H1 (cell line): ENCODE data around the gene GNG14. TPM values are rescaled to one million over a fixed set of nuclear protein-coding genes. Genes with fewer than 3 reads are reported as not detected.

Source experiments
- CTCF ChIA-PET: fragments of 300-600 bp; sonication (Branson Sonifier 250); formaldehyde crosslinking; loops from one replicate; lab custom pipeline; 2021; ENCODE audit not compliant: partially characterized antibody; lab: Charles Lee
- POLR2A ChIA-PET: fragments of 300-600 bp; sonication (Branson Sonifier 250); formaldehyde crosslinking; loops from one replicate; lab custom pipeline; 2021; ENCODE audit warnings: inconsistent platforms; ENCODE audit not compliant: partially characterized antibody; lab: Charles Lee
- DNase-seq, 2 experiments: peaks; one replicate each; pipeline versions ENCODE4 v3.0.0 to v3.0.0-alpha.2; 2010 to 2022; ENCODE audit warnings: low spot score in 2 of 2, low read depth in 1 of 2, mixed read lengths in 1 of 2
- FAIRE-seq: peaks from 2 replicates; lab custom pipeline; 2011; peaks lifted over from hg19 to GRCh38; lab: Jason Lieb, UNC
- H2AFZ ChIP-seq: 2 replicates; pipeline ENCODE4 v1.8.1; 2012; ENCODE audit warnings: low read length, inconsistent platforms
- H2AK5ac ChIP-seq: 2 replicates; pipeline ENCODE4 v1.6.1; 2013; ENCODE audit warnings: low read depth, low read length
- H2BK120ac ChIP-seq: replicated peaks from 2 replicates; pipeline ENCODE3; 2013; ENCODE audit warnings: low read depth, low read length, inconsistent platforms
- H2BK12ac ChIP-seq: 2 replicates; pipeline ENCODE4 v1.6.1; 2013; ENCODE audit warnings: low read depth, low read length
- H2BK15ac ChIP-seq: 2 replicates; pipeline ENCODE4 v1.6.1; 2013; ENCODE audit warnings: low read length
- H2BK20ac ChIP-seq: 2 replicates; pipeline ENCODE4 v1.6.1; 2013; ENCODE audit warnings: low read length
- H2BK5ac ChIP-seq: 2 replicates; pipeline ENCODE4 v1.6.1; 2013; ENCODE audit warnings: low read depth, low read length
- H3K14ac ChIP-seq: 2 replicates; pipeline ENCODE4 v1.6.1; 2013; ENCODE audit warnings: inconsistent platforms; ENCODE audit not compliant: insufficient read length
- H3K18ac ChIP-seq: 2 replicates; pipeline ENCODE4 v1.6.1; 2013; ENCODE audit warnings: low read length; ENCODE audit errors: extremely low read depth
- H3K23ac ChIP-seq: 2 replicates; pipeline ENCODE4 v1.6.1; 2013; ENCODE audit warnings: inconsistent platforms; ENCODE audit not compliant: insufficient read length
- H3K23me2 ChIP-seq: 2 replicates; pipeline ENCODE4 v1.6.1; 2013; ENCODE audit warnings: low read depth, low read length
- H3K27ac ChIP-seq: 2 replicates; pipeline ENCODE4 v1.6.1; 2011; ENCODE audit warnings: low read depth, low read length, inconsistent platforms
- H3K27me3 ChIP-seq, 4 experiments: replicated peaks in 1 of 4; 1 replicate in 1 of 4; 2 replicates in 3 of 4; pipeline versions ENCODE4 v1.6.1 to v1.8.1; 2011 to 2013; ENCODE audit warnings: low read length in 3 of 4, mild to moderate bottlenecking in 3 of 4, inconsistent platforms in 2 of 4, mixed read lengths in 2 of 4, moderate library complexity in 1 of 4; ENCODE audit not compliant: control insufficient read depth in 3 of 4, insufficient read depth in 3 of 4; ENCODE audit errors: extremely low read depth in 1 of 4
- H3K36me3 ChIP-seq, 4 experiments: 2 replicates each; pipeline versions ENCODE4 v1.6.1 to v1.8.1; 2011 to 2013; ENCODE audit warnings: mild to moderate bottlenecking in 4 of 4, low read length in 3 of 4, moderate library complexity in 2 of 4, control low read depth in 1 of 4, inconsistent platforms in 1 of 4; ENCODE audit not compliant: insufficient read depth in 4 of 4, control insufficient read depth in 2 of 4
- H3K4ac ChIP-seq: replicated peaks from 2 replicates; pipeline ENCODE3; 2013; ENCODE audit warnings: low read length, low read depth, mixed read lengths, inconsistent platforms; ENCODE audit not compliant: insufficient read length
- H3K4me1 ChIP-seq, 4 experiments: replicated peaks in 1 of 4; 1 replicate in 1 of 4; 2 replicates in 3 of 4; pipeline versions ENCODE4 v1.6.1 to v1.8.1; 2011 to 2013; ENCODE audit warnings: low read length in 3 of 4, inconsistent platforms in 2 of 4, mixed read lengths in 1 of 4; ENCODE audit not compliant: insufficient read depth in 4 of 4, control insufficient read depth in 3 of 4
- H3K4me2 ChIP-seq, 2 experiments: 2 replicates each; pipeline versions ENCODE4 v1.6.1 to v1.8.1; 2011 to 2013; ENCODE audit warnings: low read depth in 2 of 2, low read length in 2 of 2, control low read depth in 1 of 2, inconsistent platforms in 1 of 2, mild to moderate bottlenecking in 1 of 2; ENCODE audit not compliant: insufficient read depth in 1 of 2
- H3K4me3 ChIP-seq, 4 experiments: fragments of 200-600, 300-600 bp in 1 of 4; sonication (generic), shearing (Covaris generic), sonication (Bioruptor Twin) in 1 of 4; 2 replicates each; pipeline versions ENCODE4 v1.5.1 to v1.8.1; 2011 to 2016; ENCODE audit warnings: low read length in 4 of 4, low read depth in 3 of 4, control low read depth in 2 of 4, inconsistent platforms in 2 of 4, mild to moderate bottlenecking in 2 of 4, mixed read lengths in 1 of 4, moderate library complexity in 1 of 4; ENCODE audit not compliant: insufficient read depth in 2 of 4; ENCODE audit errors: extremely low read depth in 1 of 4
- H3K56ac ChIP-seq: replicated peaks from 2 replicates; pipeline ENCODE3; 2013; ENCODE audit warnings: low read depth, mild to moderate bottlenecking, mixed read lengths, low read length, inconsistent platforms; ENCODE audit not compliant: insufficient read length
- H3K79me1 ChIP-seq: 2 replicates; pipeline ENCODE4 v1.6.1; 2013; ENCODE audit warnings: low read depth, low read length, control low read depth
- H3K79me2 ChIP-seq, 2 experiments: 2 replicates each; pipeline versions ENCODE4 v1.6.1 to v1.8.1; 2012 to 2013; ENCODE audit warnings: low read length in 2 of 2, mild to moderate bottlenecking in 2 of 2, inconsistent platforms in 1 of 2; ENCODE audit not compliant: insufficient read depth in 2 of 2, control insufficient read depth in 1 of 2
- H3K9ac ChIP-seq, 4 experiments: replicated peaks in 1 of 4; 1 replicate in 1 of 4; 2 replicates in 3 of 4; pipeline versions ENCODE4 v1.6.1 to v1.8.1; 2011 to 2013; ENCODE audit warnings: low read depth in 3 of 4, low read length in 3 of 4, control low read depth in 2 of 4, mild to moderate bottlenecking in 2 of 4, moderate library complexity in 2 of 4, inconsistent platforms in 1 of 4; ENCODE audit errors: extremely low read depth in 1 of 4
- H3K9me3 ChIP-seq, 2 experiments: 2 replicates each; pipeline versions ENCODE4 v1.6.1 to v1.8.1; 2012 to 2013; ENCODE audit warnings: mild to moderate bottlenecking in 2 of 2, moderate library complexity in 2 of 2, control low read depth in 1 of 2, inconsistent platforms in 1 of 2, low read depth in 1 of 2, low read length in 1 of 2, mixed read lengths in 1 of 2; ENCODE audit not compliant: insufficient read depth in 2 of 2
- H4K20me1 ChIP-seq, 2 experiments: replicated peaks in 1 of 2; 2 replicates each; pipeline versions ENCODE3 to v1.8.1; 2011 to 2013; ENCODE audit warnings: inconsistent platforms in 2 of 2, low read length in 2 of 2, mild to moderate bottlenecking in 1 of 2; ENCODE audit not compliant: insufficient read depth in 2 of 2, control insufficient read depth in 1 of 2
- H4K5ac ChIP-seq: 2 replicates; pipeline ENCODE4 v1.6.1; 2013; ENCODE audit warnings: low read length, low read depth, mixed read lengths, inconsistent platforms; ENCODE audit not compliant: insufficient read length
- H4K8ac ChIP-seq: 2 replicates; pipeline ENCODE4 v1.8.0; 2013; ENCODE audit warnings: mild to moderate bottlenecking, moderate library complexity, low read length, inconsistent platforms; ENCODE audit not compliant: insufficient read depth; ENCODE audit errors: extremely low read depth
- H4K91ac ChIP-seq: replicated peaks from 2 replicates; pipeline ENCODE3; 2013; ENCODE audit warnings: low read length, mixed read lengths, inconsistent platforms; ENCODE audit not compliant: insufficient read length
- CHD2 ChIP-seq: IDR thresholded peaks from 2 replicates; pipeline ENCODE4 v1.6.1; 2012; ENCODE audit warnings: low read length, improper control_type of control experiment
- KDM5A ChIP-seq: fragments of 200-600 bp; IDR thresholded peaks from 2 replicates; pipeline ENCODE4 v1.7.1; 2012; ENCODE audit warnings: mild to moderate bottlenecking, low read length, inconsistent platforms, mixed read lengths
- POLR2AphosphoS5 ChIP-seq: IDR thresholded peaks from 2 replicates; pipeline ENCODE4 v1.6.1; 2011; ENCODE audit warnings: low read depth, low read length
- RBBP5 ChIP-seq: IDR thresholded peaks from 2 replicates; pipeline ENCODE4 v1.7.1; 2012; ENCODE audit warnings: low read depth, mild to moderate bottlenecking, inconsistent platforms, low read length, moderate library complexity, borderline replicate concordance
- RFX5 ChIP-seq: IDR thresholded peaks from 2 replicates; pipeline ENCODE4 v1.6.1; 2011; ENCODE audit warnings: low read depth, low read length, improper control_type of control experiment, borderline replicate concordance
- RNF2 ChIP-seq: fragments of 200-900, 300-1000 bp; sonication (generic); IDR thresholded peaks from 2 replicates; pipeline ENCODE4 v1.7.1; 2016; ENCODE audit warnings: borderline replicate concordance, low read depth, mild to moderate bottlenecking, antibody characterized with exemption, low read length; ENCODE audit not compliant: poor library complexity, severe bottlenecking; ENCODE audit errors: missing control alignments
- SIRT6 ChIP-seq: IDR thresholded peaks from one replicate; pipeline ENCODE4 v1.7.1; 2012; ENCODE audit warnings: low read length, inconsistent platforms
- TBP ChIP-seq: IDR thresholded peaks from 2 replicates; pipeline ENCODE4 v1.6.1; 2011; ENCODE audit warnings: low read depth, low read length, improper control_type of control experiment
- WGBS, 2 experiments: shearing (Covaris generic) in 1 of 2; methylation state at CpG; one replicate each; pipeline versions ENCODE4 v1.1.6 to v1.1.7; 2013 to 2015; ENCODE audit warnings: low lambda C conversion rate in 2 of 2, mixed read lengths in 2 of 2, inconsistent platforms in 1 of 2, low coverage in 1 of 2, missing lambda C conversion rate in 1 of 2; ENCODE audit not compliant: insufficient replicate concordance in 2 of 2, insufficient coverage in 1 of 2, insufficient read length in 1 of 2; ENCODE audit errors: extremely low coverage in 1 of 2, missing lambda C conversion rate in 1 of 2; 5-methylcytosine and 5-hydroxymethylcytosine counted together
- polyA plus RNA-seq, 7 experiments: library from polyadenylated mRNA; depleted of rRNA in 3 of 7; stranded (reverse) in 5 of 7; unstranded in 2 of 7; fragments of >200 nt in 5 of 7; fragments of 200-250 nt in 2 of 7; gene quantifications; 1 replicate in 5 of 7; 2 replicates in 1 of 7; 4 replicates in 1 of 7; pipeline versions ENCODE4 v1.2.1 to v1.2.3, GENCODE V29; 2011 to 2013; ENCODE audit warnings: missing spikeins in 2 of 7, mixed read lengths in 2 of 7
- total RNA-seq: library from RNA; stranded (reverse); fragmentation: NEBNext Ultra II Directional; extraction: Animal tissue kit (Norgen Biotek cat#: 25700); gene quantifications from 2 replicates; pipeline ENCODE4 v1.2.1, GENCODE V29; 2021
- TF ChIP-seq, protein P1 (sequence below), 3 experiments: IDR thresholded peaks; 1 replicate in 2 of 3; 2 replicates in 1 of 3; pipeline versions ENCODE4 v1.5.1 to v1.6.1; 2011; ENCODE audit warnings: low read length in 3 of 3, mild to moderate bottlenecking in 3 of 3, inconsistent platforms in 2 of 3, low read depth in 1 of 3, moderate library complexity in 1 of 3; ENCODE audit not compliant: insufficient read depth in 1 of 3; ENCODE audit errors: control extremely low read depth in 1 of 3

Gene GNG14
- total and polyA plus RNA-seq, 2 of the 8 experiments (the other 6 are each of a cell fraction or from before 2014, with no cell fraction given): not detected

DNA sequence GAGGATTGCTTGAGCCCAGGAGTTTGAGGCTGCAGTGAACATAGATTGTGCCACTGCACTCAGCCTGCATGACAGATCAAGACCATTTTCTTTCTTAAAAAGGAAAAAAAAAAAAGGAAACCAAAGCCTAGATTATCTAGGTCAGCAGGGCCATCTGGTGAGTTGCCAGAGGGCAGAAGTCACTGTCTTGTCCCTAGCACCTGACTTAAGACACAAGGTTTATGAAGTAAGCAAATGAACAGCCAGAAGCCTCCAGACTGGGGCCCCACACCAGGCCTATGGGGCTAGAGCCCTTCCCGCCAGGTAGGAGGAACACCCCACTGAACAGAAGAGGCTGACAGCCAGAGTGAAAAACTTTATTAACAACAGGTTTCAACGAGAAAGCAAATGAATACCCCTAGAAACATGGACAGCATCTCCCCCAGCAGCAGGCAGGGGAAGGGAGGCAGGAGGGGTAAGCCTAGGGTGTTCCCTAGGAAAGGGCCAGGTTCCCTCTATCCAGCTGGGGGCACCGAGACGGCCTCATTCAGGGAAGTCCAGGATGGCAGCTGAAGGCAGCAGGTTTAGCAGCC, 20.0 kb upstream of the GNG14 start:
- Histone ChIP-seq H2BK12ac (no peak overlapping the region), H4K5ac (no peak overlapping the region), H2AK5ac (no peak overlapping the region; the same call in 1 of the 2 replicates), H3K79me2 (peaks cover 0 to 22% of the 10 kb centered on the region in 2 experiments; a peak in 1 of 4 replicates), H3K23me2 (peaks cover 24% of the 10 kb centered on the region), H3K4me2 (peak overlapping the region; percentile 99 to 100), H3K27ac (no peak overlapping the region), H2BK5ac (no peak overlapping the region), H2BK120ac (no peak overlapping the region), H4K8ac (no peak overlapping the region), H3K27me3 (no peaks in the 10 kb centered on the region; a peak in 1 of 7 replicates), H3K79me1 (peaks cover 4% of the 10 kb centered on the region; the same call in 1 of the 2 replicates), H2AFZ (no peak overlapping the region), H3K4ac (no peak overlapping the region), H3K56ac (no peak overlapping the region), H4K20me1 (peaks cover 2 to 12% of the 10 kb centered on the region in 2 experiments), H2BK15ac (no peak overlapping the region), H3K36me3 (peaks cover 0 to 8% (median 4%) of the 10 kb centered on the region in 4 experiments; a peak in 4 of 8 replicates), H3K9ac (no peak overlapping the region), H3K23ac (no peak overlapping the region), H3K4me3 (peak overlapping the region in 1 of 4 experiments; percentile 88; a peak in 2 of 8 replicates), H4K91ac (no peak overlapping the region), H3K14ac (no peak overlapping the region), H3K9me3 (no peaks in the 10 kb centered on the region), H2BK20ac (no peak overlapping the region), H3K18ac (no peak overlapping the region), H3K4me1 (peaks cover 3 to 22% (median 7%) of the 10 kb centered on the region in 4 experiments)
- WGBS, 2 experiments: 88% methylated on average over 4 of the region's 4 CpGs; no CpG with 5 or more reads in 1 of the 2 experiments
- ChIA-PET POLR2A (interaction anchor here (1.0 to 5.3 kb wide), 12 partner anchors 9 to 158 kb away, joined by 3 to 23 read pairs (median 4); partner anchors contain the start of genes DHPS, TNPO2, TRIR and ZNF490), CTCF (interaction anchor here (1.2 to 2.3 kb wide), 2 partner anchors 9 to 11 kb away, joined by 5 to 7 read pairs; no protein-coding TSS in a partner anchor)
- FAIRE-seq (no peak), DNase-seq (no peak)
- TF ChIP-seq TBP (no peak), KDM5A (no peak), RFX5 (no peak), CHD2 (no peak), RBBP5 (no peak), RNF2 (no peak), SIRT6 (no peak), POLR2AphosphoS5 (no peak)
- TF ChIP-seq, protein P1, sequence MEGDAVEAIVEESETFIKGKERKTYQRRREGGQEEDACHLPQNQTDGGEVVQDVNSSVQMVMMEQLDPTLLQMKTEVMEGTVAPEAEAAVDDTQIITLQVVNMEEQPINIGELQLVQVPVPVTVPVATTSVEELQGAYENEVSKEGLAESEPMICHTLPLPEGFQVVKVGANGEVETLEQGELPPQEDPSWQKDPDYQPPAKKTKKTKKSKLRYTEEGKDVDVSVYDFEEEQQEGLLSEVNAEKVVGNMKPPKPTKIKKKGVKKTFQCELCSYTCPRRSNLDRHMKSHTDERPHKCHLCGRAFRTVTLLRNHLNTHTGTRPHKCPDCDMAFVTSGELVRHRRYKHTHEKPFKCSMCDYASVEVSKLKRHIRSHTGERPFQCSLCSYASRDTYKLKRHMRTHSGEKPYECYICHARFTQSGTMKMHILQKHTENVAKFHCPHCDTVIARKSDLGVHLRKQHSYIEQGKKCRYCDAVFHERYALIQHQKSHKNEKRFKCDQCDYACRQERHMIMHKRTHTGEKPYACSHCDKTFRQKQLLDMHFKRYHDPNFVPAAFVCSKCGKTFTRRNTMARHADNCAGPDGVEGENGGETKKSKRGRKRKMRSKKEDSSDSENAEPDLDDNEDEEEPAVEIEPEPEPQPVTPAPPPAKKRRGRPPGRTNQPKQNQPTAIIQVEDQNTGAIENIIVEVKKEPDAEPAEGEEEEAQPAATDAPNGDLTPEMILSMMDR (IDR thresholded peaks at IDR 0.05; ENCODE audit: control extremely low read depth in 1 of 3, insufficient read depth in 1 of 3, low read depth in 1 of 3, low read length in 3 of 3): no peak
